ENCODE results near the gene WDR54.

- TF ChIP-seq YY1 (IDR thresholded peaks at IDR 0.05; ENCODE audit: insufficient read depth, insufficient read length) (no peak), ZNF274 (IDR thresholded peaks at IDR 0.05; ENCODE audit: low read depth, low read length) (no peak), SUZ12 (IDR thresholded peaks at IDR 0.05; ENCODE audit: extremely low read depth, insufficient read depth, insufficient read length) (no peak)
These were observed 9.0 kb downstream of the WDR54 start for GRCh38 chr2:74430502-74430901.

Measured in NT2/D1 (cell line).